ENCODE measurements around the gene NDE1.
"Not testable (repeated sequence)": the region's sequence is repeated elsewhere in the genome, so short reads cannot be mapped to it uniquely, and the experiment has no call there.

Gene NDE1

DNA sequence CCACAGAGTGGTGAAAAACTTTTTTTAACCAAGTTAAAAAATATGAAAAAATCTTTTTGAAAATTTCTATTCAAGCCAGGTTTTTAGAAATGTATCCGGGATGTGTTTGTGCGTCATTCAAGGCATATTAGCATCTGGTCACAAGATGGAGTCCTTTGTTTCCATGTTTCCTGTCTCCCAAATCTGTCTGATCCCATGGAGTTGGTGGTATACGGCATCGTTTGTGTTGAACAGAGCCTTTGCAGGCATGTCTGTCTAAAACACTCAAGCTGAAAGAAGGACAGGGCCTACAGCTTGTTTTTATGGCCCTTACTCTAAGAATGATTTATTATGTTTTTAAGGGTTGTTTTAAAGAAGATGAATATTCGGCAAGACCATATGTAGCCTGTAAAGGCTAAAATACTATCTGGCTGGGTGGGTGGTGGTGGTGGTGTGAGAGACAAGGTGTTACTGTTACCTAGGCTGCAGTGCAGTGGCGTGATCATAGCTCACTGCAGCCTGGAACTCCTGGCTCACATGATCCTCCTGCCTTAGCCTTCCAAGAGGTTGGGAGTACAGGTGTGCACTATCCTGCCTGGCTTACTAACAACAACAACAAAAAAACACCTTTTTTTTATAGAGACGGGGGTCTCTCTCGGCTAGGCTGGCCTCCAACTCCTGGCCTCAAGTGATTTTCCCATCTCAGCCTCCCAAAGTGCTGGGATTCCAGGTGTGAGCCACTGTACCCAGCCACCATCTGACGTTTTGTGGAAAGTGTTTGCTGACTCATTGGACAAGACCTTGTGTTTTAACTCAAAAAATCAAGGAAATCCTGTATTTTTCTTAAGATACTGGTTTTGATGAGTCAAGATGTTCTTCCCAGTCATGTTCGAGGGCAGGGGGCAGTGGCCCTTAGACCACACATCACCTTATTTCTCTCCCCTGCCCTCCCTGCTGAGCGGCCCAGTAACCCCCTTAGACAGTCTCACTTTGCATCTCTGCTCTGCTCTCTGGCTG is 52.2 kb downstream of the NDE1 start:
- no peak for DNase-seq

DNA sequence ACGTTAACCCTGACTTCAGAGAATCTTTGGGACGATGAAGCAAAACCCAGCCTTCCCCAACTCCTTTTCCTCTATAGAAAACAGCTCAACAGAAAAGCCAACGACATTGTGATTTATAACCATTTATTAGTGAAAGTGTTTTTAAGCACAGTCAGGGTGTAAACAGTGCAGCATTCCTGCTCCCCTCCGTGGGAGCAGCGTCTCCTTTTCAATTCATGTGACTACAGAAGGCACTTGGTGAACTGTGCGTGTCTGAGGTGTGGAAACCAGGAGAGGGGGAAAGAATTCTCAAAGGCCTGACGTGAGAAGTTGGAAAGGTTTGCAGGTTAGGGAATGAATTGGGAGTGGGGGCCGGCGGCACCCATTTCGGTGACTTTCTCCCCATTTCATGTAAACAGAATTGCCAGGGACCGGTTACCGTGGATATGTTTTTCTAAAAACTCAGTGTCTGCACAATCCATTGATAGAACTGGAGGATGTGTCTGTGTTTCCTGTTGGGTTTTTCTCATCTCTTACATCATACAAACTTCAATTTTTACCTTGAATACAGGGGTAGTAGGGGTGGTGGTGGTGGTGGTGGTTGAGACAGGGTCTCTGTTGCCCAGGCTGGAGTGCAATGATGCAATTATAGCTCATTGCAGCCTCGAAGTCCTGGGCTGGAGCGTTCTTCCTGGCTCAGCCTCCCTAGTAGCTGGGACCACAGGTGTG is 53.1 kb downstream of the NDE1 start:
- no peak for DNase-seq

DNA sequence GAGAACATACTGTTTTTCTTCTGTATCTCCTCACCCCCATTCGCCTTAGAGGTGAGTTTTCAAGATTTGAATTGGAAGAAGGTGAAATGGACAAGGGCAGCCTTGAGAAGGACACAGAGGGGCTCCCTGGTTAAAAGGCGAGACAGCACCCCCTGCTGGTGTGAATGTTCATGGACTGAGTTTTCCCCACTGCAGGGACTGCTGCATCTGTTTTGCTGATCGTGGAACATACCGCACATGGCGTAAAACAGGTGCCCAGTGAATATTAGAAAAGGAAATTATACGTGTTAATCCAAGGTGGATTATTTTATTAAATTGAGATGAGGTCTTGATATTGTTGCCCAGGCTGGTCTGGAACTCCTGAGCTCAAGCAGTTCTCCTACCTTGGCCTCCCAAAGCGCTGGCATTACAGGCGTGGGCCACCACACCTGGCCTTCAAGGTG is 54.5 kb downstream of the NDE1 start:
- peak; percentile 65 for DNase-seq

DNA sequence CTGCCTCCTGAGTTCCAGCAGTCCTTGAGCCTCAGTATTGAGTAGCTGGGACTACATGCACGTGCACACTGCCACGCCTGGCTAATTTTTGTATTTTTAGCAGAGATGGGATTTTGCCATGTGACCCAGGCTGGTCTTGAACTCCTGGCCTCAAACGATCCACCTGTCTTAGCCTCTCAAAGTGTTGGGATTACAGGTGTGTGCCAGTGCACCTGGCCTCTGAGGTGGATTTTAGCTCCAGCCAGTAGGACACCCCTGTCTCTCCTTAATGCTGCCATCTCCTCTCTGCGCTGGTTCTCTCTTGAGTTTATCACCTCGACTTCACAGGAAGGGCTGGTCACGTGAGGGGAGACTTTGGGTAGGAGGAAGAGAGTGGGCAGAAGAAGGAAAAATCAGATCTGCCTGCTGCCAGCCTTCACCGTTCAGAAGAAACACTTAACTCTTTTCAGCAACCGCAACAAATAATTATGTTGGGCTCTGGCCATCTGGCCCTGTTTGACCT is 55.1 kb downstream of the NDE1 start:
- no peak for DNase-seq

DNA sequence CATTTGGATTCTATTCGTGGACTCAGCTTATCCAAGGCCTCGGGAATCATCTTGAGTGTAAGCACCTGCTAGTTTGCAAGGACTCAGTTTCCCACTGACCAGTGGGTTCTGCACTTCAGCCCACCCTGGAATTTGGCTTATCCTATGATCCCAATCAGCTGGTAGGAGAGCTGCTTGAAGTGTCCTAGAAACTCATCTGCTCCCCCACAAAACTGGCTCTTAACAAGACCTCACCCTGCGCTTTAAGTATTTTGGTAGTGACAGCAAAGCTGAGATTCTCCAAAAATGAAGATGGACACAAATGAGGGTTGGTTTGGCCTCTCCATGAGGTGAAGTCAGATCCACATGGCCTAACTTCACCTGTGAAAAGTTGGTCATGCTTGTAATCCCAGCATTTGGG is 57.3 kb downstream of the NDE1 start:
- no peak for DNase-seq

DNA sequence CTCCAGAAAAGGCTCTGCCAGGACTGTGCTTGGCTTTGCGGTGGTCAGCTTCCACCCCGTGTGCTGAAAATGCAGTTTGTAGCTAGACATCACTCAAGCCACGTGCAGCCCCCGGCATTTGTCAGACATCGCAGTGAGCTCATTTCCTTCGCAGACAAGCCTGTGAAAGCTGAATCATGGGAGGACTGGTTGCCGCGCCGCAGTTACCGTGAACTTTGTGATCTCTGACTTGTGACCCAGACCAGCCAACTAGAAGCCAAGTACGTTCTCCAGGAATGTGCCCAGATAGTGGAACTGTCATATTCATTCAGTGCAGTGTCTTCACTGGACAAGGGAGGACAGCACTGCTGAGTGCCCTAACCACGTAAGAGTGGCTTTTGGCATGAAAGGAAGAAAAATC is 58.1 kb downstream of the NDE1 start:
- DNase-seq, result no peak

DNA sequence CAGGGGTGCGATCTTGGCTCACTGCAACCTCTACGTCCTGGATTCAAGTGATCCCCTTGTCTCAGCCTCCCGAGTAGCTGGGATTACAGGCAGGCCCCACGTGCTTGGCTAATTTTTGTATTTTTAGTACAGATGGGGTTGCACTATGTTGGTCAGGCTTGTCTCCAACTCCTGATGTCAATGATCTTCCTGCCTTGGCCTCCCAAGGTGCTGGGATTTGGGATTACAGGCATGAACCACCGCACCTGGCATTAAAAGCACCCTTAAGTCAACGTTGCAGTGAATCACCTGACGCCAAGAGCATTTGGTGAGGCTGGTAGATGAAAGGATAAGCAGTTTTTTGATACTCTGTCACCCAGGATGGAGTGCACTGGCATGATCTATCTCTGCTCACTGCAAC is 59.0 kb downstream of the NDE1 start:
- no peak for DNase-seq

DNA sequence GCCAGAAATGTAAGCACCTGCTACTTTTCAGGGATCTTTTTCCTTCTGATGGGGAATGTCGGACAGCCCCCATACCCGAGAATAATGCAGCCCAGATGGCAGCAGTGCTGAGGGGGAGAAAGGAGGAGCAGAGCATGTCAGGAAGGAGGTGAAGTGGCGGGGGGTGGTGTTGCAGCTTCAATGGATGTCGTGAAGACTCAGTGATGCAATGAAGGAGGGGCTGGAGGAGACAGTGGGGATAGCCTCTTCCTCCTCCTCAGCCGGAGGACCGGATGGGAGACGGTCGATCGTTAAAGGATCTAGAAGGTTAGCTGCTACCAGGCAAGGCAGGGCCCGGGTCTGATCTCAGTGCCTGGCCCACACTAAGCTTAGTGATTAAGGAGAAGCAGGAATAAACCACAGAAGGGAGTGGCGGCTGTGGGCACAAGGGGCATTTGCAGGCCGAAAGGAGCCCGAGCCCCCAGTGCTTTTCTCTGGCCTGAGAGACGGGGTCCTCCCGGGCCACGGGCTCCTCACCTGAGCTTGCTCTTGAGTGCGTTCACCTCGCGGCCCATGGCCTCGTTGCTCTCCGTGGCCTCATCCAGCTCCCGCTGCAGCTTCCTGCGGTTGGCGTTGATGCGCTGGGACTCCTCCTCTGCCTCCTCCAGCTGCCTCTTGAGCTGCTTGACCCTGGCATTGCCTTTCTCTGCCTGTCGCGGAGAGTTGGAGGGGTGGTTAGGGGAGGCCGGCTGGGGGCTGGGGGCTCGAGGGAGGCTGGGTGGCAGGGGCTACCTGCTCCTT is 64.5 kb downstream of the NDE1 start:
- DNase-seq, result no peak

DNA sequence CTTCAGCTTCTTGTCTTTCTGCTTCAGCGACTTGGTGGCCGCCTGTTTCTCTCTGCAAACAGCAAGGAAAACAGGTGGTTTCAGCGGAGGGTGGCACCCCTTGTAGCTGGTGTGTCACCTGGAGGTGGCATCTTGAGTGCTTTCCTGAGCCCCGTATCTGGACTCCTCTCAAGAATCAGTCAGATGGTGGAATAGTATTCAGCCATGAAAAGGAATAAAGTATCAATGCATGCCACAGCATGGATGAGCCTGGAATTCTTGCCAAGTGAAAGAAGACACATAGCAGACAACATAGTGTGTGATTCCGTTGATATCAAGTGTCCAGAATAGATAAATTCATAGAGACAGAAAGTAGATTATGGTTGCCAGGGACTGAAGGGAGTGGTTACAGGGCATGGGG is 65.2 kb downstream of the NDE1 start:
- no peak for DNase-seq

DNA sequence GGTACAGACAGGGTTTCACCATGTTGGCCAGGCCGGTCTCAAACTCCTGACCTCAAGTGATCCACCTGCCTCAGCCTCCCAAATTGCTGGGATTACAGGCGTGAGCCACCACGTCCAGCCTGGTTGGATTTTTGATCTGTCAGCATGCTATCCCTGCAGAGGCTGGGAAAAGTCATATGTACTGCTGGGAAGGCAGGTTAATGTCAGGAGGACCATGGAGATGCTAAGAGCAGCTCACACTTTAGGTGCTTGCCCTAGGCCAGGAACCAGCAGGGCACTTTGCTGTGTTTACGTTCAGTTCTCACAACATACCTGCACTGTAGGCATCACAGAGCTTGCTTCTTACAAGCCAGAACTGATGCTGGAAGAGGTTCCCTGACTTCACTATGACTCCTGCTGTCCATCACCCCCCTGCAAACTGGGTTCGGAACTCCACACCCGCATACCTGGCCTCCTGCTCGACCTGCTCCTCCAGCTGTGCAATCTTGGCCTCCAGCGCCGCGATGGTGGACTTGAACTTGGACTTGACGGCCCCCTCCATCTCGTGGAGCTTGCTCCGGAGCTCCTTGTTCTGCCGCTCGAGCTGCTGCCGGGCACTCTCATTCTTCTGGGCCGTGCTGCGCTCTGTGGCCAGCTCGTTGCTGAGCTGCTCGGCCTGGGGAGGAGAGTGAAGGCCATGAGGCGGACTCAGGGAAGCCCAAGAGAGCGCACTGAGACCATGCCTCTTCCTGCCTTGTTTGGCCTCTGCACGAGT is 66.8 kb downstream of the NDE1 start:
- no peak for DNase-seq

DNA sequence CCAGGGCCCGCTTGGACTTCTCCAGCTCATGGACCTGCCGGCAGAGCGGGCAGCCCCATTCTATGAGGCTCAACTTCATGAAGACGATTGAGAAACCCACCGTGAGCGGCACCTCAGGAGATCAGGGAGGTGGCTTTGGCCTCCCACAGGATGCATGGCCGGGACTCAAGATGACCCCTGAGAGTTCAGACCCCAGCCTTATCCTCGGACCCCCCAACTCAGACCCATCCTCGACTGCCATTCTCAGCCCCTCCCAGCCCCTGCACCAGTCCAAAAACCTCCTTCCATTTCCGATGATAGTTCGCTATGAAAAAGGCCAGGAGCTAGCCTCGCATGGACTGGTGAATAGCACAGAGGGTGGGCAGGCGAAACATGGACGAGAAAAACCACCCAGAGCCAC is 71.0 kb downstream of the NDE1 start:
- no peak for DNase-seq

DNA sequence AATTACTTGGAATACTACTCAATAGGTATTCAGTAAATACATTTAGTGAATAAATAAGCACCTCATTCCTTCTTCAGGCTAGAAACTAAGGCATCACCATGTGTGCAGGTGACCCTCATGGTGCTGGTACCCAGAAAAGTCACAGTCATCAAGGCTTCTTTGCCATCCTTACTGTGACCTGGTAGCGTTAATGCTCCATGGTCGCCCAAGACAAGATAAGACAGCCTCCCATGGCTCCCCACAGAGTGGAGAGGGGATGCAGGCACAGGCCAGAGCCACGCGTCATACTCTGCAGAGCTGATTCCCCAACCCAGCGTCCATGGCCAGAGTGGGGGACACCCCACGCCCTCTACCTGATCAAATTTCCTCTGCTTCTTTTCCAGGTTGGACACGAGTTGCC is 73.8 kb downstream of the NDE1 start:
- DNase-seq, result no peak

DNA sequence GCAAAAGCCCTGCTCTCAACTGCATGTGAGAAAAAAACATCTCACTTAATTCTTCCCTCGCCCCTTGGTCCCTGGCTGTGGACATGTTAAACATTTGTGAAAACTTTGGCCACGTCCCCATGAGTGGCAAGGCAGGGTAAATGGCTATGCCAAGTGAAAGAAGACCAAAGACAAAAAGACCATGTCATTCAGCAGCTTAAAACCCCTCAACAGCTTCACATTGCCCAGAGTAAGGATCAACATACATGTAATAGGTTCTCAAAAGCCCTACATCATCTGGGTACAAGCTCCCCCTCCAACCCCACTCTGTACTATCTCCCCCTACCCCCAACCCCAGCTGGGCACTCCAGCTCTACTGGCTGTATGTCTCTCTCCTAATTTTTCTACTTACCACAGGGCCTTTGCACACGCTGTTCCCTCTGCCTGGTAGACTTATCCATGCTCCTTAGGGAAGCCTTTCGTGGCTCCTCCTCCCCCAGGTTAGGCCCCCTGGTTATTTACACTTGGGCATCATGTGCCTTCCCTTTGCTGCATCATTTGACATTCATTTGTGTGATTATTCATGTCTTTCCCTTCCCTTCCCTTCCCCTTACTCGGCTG is 75.7 kb downstream of the NDE1 start:
- DNase-seq, result no peak

DNA sequence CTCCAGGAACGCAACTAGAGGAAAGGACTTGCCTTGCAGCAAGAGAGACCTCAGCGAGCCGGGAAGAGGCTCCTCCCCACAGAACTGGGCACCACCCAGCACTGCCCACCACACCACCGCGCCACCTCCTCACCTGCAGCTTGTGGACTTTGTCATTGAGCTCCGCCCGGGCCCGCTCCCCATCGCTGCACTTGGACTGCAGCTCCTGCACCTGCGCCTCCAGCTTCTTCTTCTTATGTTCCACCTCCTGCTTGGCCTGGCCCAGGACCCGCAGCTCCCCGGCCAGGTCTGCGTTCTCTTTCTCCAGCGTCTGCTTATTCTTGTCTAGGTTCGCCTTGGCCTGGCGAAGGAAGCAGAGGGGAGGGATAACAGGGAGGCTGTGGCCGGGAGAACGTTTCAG is 76.7 kb downstream of the NDE1 start:
- no peak for DNase-seq

DNA sequence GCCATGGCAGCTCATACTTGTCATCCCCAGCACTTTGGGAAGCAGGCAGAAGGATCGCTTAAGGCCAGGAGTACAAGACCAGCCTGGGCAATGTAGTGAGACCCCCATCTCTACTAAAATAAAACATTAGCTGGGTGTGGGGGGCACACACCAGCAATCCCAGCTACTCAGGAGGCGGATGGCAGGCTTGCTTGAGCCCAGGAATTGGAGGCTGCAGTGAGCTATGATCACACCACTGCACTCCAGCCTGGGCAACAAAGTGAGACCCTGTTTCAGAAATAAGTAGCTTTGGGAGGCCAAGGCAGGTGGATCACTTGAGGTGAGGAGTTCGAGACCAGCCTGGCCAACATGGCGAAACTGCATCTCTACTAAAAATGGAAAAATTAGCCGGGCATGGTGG is 77.7 kb downstream of the NDE1 start:
- not testable (repeated sequence) for DNase-seq

DNA sequence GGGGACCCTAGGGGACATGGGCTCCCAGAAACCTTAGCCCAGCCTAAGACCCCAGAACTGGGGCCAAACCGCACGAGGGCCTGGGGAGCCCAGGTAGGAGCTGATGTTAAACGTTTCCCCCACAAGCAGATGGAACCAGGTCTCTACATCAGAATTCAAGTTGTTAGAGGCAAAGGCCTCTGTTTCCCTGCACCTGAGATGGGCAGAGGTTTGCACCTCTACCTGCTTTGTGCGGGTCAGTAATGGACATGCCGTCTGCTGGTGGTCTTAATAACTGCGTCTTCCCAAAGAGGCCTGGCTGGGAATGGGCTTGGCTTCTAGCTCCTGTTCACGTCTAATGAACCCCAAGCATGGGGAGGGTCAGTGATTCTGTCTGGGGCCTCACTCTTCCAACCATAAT is 79.1 kb downstream of the NDE1 start:
- DNase-seq, result no peak

DNA sequence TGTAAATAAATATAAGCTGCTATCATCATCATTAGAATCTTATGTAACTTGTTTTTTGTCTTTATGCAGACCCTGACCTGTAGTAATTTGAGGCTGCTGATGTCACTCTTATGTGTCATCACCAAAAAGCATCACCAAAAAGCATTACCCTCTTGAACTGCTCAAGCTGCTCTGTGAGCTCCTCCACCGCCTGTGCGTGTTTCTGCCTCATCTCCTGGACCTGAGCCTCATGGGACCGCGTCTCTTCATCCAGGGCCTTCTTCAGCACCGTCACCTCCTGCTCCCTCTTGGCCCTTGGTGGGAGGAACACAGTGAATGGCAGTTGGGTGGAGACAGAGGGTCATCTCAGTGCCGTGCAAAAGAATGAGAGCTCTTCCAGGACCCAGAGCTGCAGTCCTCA is 82.4 kb downstream of the NDE1 start:
- DNase-seq, result no peak

DNA sequence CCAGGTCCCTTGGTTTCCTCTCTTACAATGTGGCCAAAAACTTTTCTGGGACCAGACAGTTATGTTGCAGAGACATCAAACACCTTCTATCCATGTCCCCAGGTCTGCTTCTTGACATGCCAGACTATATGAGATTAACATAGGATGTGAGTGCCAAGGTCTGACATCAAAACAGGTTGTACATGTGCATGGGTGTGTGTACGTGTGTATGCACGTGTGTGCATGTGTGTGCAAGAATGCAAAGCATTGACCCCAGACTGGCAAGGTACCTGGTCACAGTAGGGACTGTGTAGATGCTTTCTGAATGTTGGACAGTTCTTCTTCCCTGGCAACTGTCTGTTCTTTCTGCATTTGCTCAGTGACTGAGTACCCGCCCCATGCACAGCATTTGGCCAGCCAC is 85.6 kb downstream of the NDE1 start:
- no peak for DNase-seq

DNA sequence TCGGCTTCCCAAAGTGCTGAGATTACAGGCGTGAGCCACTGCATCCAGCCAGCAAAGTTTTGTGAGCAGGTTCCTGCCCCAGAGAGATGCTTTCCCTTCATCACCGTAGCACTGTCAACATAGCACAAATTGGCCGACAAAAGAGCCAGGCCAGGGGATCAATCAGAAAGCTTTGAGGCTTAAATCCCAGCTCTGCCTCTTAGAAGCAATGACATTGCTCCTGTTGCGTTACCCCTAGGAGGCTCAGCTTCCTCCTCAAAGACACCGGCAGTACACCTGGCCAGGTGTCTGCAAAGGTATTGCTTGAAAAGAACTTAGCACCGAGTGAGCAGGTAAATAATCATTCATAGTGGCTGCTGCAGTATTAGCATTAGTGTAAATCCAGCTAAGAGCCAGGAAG is 86.5 kb downstream of the NDE1 start:
- no peak for DNase-seq

DNA sequence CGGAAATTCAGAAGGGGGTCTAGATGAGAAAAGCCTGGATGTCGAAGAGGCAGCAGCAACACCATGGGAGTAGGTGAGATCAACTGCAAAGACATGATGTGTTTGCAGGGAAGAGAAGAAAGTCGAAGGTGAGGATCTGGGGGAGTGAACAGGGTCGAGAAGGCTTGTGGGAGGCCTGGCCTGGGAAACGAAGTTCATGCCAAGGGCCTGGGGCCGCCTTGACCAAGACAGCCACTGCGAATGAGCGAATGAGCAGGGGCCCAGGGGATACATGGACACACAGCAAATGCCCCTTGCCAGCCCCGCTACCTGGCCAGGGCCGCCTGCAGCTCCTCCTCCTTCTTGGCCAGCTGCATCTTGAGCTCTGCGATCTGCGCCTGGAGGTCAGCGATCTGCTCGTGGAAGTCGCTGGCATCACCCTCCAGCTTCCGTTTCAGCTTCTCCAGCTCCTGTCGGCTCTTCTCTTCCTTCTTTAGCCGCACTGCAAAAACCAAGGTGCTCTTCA is 87.1 kb downstream of the NDE1 start:
- no peak for DNase-seq

DNA sequence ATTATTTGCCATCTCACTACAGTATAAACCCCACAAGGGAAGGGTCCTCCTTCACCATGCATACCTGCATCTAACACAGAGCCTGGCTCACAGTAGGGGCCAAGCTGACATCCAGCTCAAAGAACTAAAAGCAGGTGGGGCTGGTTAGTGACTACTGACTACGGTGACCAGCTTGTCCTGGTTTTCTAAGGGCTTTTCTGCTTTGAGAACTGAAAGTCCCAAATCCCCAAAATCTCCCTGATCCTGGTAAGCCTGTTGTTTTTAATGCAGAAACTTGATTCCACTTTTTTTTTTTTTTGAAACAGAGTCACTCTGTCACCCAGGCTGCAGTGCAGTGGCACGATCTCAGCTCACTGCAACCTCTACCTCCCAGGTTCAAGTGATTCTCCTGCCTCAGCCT is 89.4 kb downstream of the NDE1 start:
- DNase-seq, result no peak

DNA sequence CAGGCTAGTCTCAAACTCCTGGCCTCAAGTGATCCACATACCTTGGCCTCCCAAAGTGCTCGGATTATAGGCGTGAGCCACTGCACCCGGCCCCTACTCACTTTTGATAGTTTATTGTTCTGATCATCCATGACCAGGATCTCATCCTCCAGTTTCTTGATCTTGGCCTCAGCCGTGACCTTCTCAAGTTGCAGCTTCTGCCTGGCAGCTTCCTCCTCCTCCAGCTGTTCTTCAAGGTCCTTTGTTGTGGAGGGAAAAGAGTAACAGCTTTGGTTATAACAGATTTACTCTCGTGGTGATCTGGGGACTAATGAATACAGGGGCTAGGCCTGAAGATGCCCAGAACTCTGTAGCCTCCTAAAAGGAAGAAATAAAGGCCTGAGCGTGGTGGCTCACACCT is 89.9 kb downstream of the NDE1 start:
- DNase-seq, result no peak
